HEK293 (cell line): ENCODE data around the gene ZNF48.

ENCODE experiments used
- CTCF ChIA-PET: fragments of 350-600 bp; formaldehyde crosslinking; extraction: SDS; loops from one replicate; lab custom pipeline; 2021; ENCODE audit warnings: antibody characterized with exemption; lab: Yijun Ruan, JAX
- POLR2A ChIA-PET: fragments of 300-600 bp; formaldehyde crosslinking; extraction: SDS; loops from one replicate; lab custom pipeline; 2020; ENCODE audit warnings: antibody characterized with exemption, inconsistent platforms; lab: Yijun Ruan, JAX
- H3K27ac ChIP-seq: fragments of 200-500 bp; sonication (Bioruptor generic); 2 replicates; pipeline ENCODE4 v1.5.1; 2014; ENCODE audit warnings: low read depth, low read length, control low read depth, inconsistent platforms; ENCODE audit errors: extremely low read depth
- H3K36me3 ChIP-seq, 2 experiments: fragments of 200-500 bp in 1 of 2; sonication (Bioruptor generic) in 1 of 2; 1 replicate in 1 of 2; 2 replicates in 1 of 2; pipeline ENCODE4 v1.5.1; 2014 to 2017; ENCODE audit warnings: inconsistent platforms in 2 of 2, low read length in 2 of 2; ENCODE audit not compliant: control insufficient read depth in 2 of 2, insufficient read depth in 1 of 2
- H3K4me1 ChIP-seq: fragments of 200-500 bp; sonication (Bioruptor generic); 2 replicates; pipeline ENCODE4 v1.5.1; 2014; ENCODE audit warnings: mild to moderate bottlenecking, low read length, inconsistent platforms; ENCODE audit not compliant: control insufficient read depth, insufficient read depth
- H3K4me3 ChIP-seq: 2 replicates; pipeline ENCODE4 v1.5.1; 2011; ENCODE audit warnings: low read depth, mild to moderate bottlenecking, control low read depth, low read length, moderate library complexity
- H3K9me3 ChIP-seq: fragments of 200-500 bp; sonication (Bioruptor generic); 2 replicates; pipeline ENCODE4 v1.5.1; 2014; ENCODE audit warnings: low read depth, low read length, inconsistent platforms; ENCODE audit not compliant: control insufficient read depth, insufficient read depth
- ATF2 ChIP-seq: fragments of 450-650 bp; formaldehyde crosslinking; IDR thresholded peaks from 2 replicates; pipeline ENCODE4 v1.5.1; 2016; ENCODE audit warnings: missing biosample characterization, missing genetic modification characterization, low read depth
- OSR2 ChIP-seq: fragments of 450-650 bp; formaldehyde crosslinking; IDR thresholded peaks from 2 replicates; pipeline ENCODE4 v1.5.1; 2016; ENCODE audit warnings: missing biosample characterization, missing genetic modification characterization
- PRDM1 ChIP-seq: fragments of 450-650 bp; formaldehyde crosslinking; IDR thresholded peaks from 2 replicates; pipeline ENCODE4; 2016; ENCODE audit warnings: missing biosample characterization, missing genetic modification characterization
- SP7 ChIP-seq: fragments of 450-650 bp; formaldehyde crosslinking; IDR thresholded peaks from 2 replicates; pipeline ENCODE4 v1.5.1; 2016; ENCODE audit warnings: missing biosample characterization, missing genetic modification characterization
- ZBTB20 ChIP-seq: fragments of 450-650 bp; formaldehyde crosslinking; IDR thresholded peaks from 2 replicates; pipeline ENCODE4 v1.5.1; 2016; ENCODE audit warnings: missing biosample characterization, missing genetic modification characterization
- ZEB2 ChIP-seq: fragments of 450-650 bp; formaldehyde crosslinking; IDR thresholded peaks from 2 replicates; pipeline ENCODE4 v1.5.1; 2016; ENCODE audit warnings: missing biosample characterization, missing genetic modification characterization
- ZFHX2 ChIP-seq: fragments of 450-650 bp; formaldehyde crosslinking; conservative IDR thresholded peaks from 2 replicates; pipeline ENCODE4 v1.5.1; 2016; ENCODE audit warnings: missing biosample characterization, missing genetic modification characterization
- ZFP37 ChIP-seq: fragments of 450-650 bp; formaldehyde crosslinking; IDR thresholded peaks from 2 replicates; pipeline ENCODE4 v1.5.1; 2016; ENCODE audit warnings: missing biosample characterization, missing genetic modification characterization
- ZNF138 ChIP-seq: fragments of 450-650 bp; formaldehyde crosslinking; IDR thresholded peaks from 2 replicates; pipeline ENCODE4 v1.5.1; 2016; ENCODE audit warnings: missing biosample characterization, missing genetic modification characterization, borderline replicate concordance
- ZNF175 ChIP-seq: fragments of 450-650 bp; formaldehyde crosslinking; IDR thresholded peaks from 2 replicates; pipeline ENCODE4 v1.5.1; 2016; ENCODE audit warnings: missing biosample characterization, missing genetic modification characterization
- ZNF184 ChIP-seq: fragments of 450-650 bp; IDR thresholded peaks from 2 replicates; pipeline ENCODE4 v1.5.1; 2018; ENCODE audit warnings: missing biosample characterization, mild to moderate bottlenecking, missing genetic modification characterization
- ZNF274 ChIP-seq, 2 experiments: fragments of 200-500 bp in 1 of 2; fragments of 450-650 bp in 1 of 2; sonication (Bioruptor generic) in 1 of 2; formaldehyde crosslinking in 1 of 2; IDR thresholded peaks; 2 replicates each; pipeline versions ENCODE4 v1.5.1 to v1.6.1; 2014 to 2016; ENCODE audit warnings: borderline replicate concordance in 1 of 2, inconsistent platforms in 1 of 2, low read length in 1 of 2, missing biosample characterization in 1 of 2, missing genetic modification characterization in 1 of 2
- ZNF341 ChIP-seq: fragments of 450-650 bp; formaldehyde crosslinking; IDR thresholded peaks from 2 replicates; pipeline ENCODE4; 2016; ENCODE audit warnings: low read depth, missing biosample characterization, missing genetic modification characterization
- ZNF354C ChIP-seq: fragments of 450-650 bp; formaldehyde crosslinking; IDR thresholded peaks from 2 replicates; pipeline ENCODE4 v1.5.1; 2016; ENCODE audit warnings: missing biosample characterization, missing genetic modification characterization, low read depth, borderline replicate concordance
- ZNF473 ChIP-seq: fragments of 450-650 bp; formaldehyde crosslinking; IDR thresholded peaks from 2 replicates; pipeline ENCODE4 v1.5.1; 2017; ENCODE audit warnings: missing biosample characterization, missing genetic modification characterization
- ZNF530 ChIP-seq: fragments of 450-650 bp; formaldehyde crosslinking; IDR thresholded peaks from 2 replicates; pipeline ENCODE4 v1.5.1; 2016; ENCODE audit warnings: low read depth, missing biosample characterization, missing genetic modification characterization
- ZNF558 ChIP-seq: fragments of 450-650 bp; formaldehyde crosslinking; IDR thresholded peaks from 2 replicates; pipeline ENCODE4 v1.5.1; 2016; ENCODE audit warnings: missing biosample characterization, missing genetic modification characterization
- ZNF585B ChIP-seq: fragments of 450-650 bp; formaldehyde crosslinking; IDR thresholded peaks from 2 replicates; pipeline ENCODE4 v1.5.1; 2016; ENCODE audit warnings: missing biosample characterization, missing genetic modification characterization
- ZNF596 ChIP-seq: fragments of 450-650 bp; IDR thresholded peaks from 2 replicates; pipeline ENCODE4 v1.5.0; 2018; ENCODE audit warnings: missing biosample characterization, mild to moderate bottlenecking, missing genetic modification characterization, moderate library complexity
- ZNF776 ChIP-seq: fragments of 450-650 bp; formaldehyde crosslinking; IDR thresholded peaks from 2 replicates; pipeline ENCODE4 v1.5.0; 2017; ENCODE audit warnings: missing biosample characterization, missing genetic modification characterization, borderline replicate concordance
- ZSCAN18 ChIP-seq: fragments of 450-650 bp; formaldehyde crosslinking; IDR thresholded peaks from 2 replicates; pipeline ENCODE4 v1.5.1; 2016; ENCODE audit warnings: missing biosample characterization, missing genetic modification characterization
- TF ChIP-seq, protein P1 (sequence below): fragments of 450-650 bp; formaldehyde crosslinking; IDR thresholded peaks from 2 replicates; pipeline ENCODE4 v1.5.1; 2016; ENCODE audit warnings: missing biosample characterization, missing genetic modification characterization
- TF ChIP-seq, protein P2 (sequence below): fragments of 450-650 bp; IDR thresholded peaks from 2 replicates; pipeline ENCODE4 v1.5.1; 2018; ENCODE audit warnings: missing biosample characterization, missing genetic modification characterization
- TF ChIP-seq, protein P3 (sequence below): fragments of 450-650 bp; formaldehyde crosslinking; IDR thresholded peaks from 2 replicates; pipeline ENCODE4 v1.5.1; 2016; ENCODE audit warnings: missing biosample characterization, missing genetic modification characterization

ZNF48 gene

GRCh38 chr16:30359871-30360170 is 35.4 kb upstream of the ZNF48 start:
- Histone ChIP-seq H3K4me1 (no peaks in the 10 kb centered on the region), H3K4me3 (no peak overlapping the region), H3K27ac (no peak overlapping the region), H3K36me3 (peaks cover 21 to 77% of the 10 kb centered on the region in 2 experiments; a peak in 2 of 3 replicates), H3K9me3 (no peaks in the 10 kb centered on the region)
- CTCF ChIA-PET = interaction anchor here (1.5 to 1.8 kb wide), 2 partner anchors 9 to 49 kb away, joined by 4 to 5 read pairs; no protein-coding TSS in a partner anchor
- no peak for TF ChIP-seq ZNF558 (tag by site-specific recombination)
- POLR2A ChIA-PET = interaction anchor here (0.5 to 2.9 kb wide), 3 partner anchors 10 to 37 kb away, joined by 3 to 17 read pairs (median 7); partner anchors contain the start of gene TBC1D10B

DNA sequence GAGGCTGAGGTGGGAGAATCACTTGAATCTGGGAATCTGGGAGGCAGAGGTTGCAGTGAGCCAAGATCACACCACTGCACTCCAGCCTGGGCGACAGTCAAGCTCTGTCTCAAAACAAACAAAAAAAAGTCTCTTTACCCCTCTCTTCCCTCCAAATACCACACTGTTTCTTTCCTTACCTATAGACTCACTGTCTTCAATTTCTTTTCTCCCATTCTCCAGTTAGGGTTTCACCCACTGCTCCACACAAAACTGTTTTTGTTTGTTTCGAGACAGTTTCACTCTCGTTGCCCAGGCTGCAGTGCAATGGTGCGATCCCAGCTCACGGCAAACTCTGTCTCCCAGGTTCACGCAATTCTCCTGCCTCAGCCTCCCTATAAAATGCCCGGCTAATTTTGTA is 34.0 kb upstream of the ZNF48 start:
- CTCF ChIA-PET = interaction anchor here (0.6 to 1.0 kb wide), 2 partner anchors 8 to 279 kb away, joined by 3 read pairs; no protein-coding TSS in a partner anchor

DNA sequence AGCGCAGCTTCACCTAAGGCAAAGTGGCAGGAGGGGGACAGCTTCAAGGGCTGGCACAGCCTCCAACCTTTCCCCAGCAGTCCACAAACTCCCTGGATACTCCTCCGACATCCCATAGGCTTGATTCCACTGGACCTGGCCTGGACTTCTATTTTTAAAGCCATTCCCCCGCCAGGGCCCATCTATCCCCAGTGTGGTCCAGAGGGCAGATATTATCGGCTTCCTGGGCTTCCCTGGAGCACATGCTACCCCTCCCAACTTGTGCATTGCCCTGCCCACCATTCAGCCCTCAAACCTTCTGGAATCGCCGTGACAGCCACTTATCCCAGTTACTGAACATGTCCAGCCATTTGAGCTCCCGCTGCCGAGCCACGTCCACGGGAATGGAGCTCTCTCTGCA is 30.0 kb upstream of the ZNF48 start:
- ChIA-PET POLR2A (interaction anchor here (0.6 to 1.5 kb wide), 4 partner anchors 10 to 42 kb away, joined by 3 to 6 read pairs (median 4); partner anchors contain the start of genes CD2BP2 and ZNF771), CTCF (interaction anchor here (1.4 to 3.1 kb wide), 2 partner anchors 13 to 44 kb away, joined by 3 to 16 read pairs; no protein-coding TSS in a partner anchor)
- Histone ChIP-seq H3K36me3 (peaks cover 27 to 64% of the 10 kb centered on the region in 2 experiments; a peak in 2 of 3 replicates), H3K27ac (no peak overlapping the region), H3K9me3 (no peaks in the 10 kb centered on the region), H3K4me3 (no peak overlapping the region), H3K4me1 (no peaks in the 10 kb centered on the region; the same call in 1 of the 2 replicates)
- TF ChIP-seq, protein P1, sequence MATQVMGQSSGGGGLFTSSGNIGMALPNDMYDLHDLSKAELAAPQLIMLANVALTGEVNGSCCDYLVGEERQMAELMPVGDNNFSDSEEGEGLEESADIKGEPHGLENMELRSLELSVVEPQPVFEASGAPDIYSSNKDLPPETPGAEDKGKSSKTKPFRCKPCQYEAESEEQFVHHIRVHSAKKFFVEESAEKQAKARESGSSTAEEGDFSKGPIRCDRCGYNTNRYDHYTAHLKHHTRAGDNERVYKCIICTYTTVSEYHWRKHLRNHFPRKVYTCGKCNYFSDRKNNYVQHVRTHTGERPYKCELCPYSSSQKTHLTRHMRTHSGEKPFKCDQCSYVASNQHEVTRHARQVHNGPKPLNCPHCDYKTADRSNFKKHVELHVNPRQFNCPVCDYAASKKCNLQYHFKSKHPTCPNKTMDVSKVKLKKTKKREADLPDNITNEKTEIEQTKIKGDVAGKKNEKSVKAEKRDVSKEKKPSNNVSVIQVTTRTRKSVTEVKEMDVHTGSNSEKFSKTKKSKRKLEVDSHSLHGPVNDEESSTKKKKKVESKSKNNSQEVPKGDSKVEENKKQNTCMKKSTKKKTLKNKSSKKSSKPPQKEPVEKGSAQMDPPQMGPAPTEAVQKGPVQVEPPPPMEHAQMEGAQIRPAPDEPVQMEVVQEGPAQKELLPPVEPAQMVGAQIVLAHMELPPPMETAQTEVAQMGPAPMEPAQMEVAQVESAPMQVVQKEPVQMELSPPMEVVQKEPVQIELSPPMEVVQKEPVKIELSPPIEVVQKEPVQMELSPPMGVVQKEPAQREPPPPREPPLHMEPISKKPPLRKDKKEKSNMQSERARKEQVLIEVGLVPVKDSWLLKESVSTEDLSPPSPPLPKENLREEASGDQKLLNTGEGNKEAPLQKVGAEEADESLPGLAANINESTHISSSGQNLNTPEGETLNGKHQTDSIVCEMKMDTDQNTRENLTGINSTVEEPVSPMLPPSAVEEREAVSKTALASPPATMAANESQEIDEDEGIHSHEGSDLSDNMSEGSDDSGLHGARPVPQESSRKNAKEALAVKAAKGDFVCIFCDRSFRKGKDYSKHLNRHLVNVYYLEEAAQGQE = no peak
- no peak for TF ChIP-seq ZFP37 (tag by site-specific recombination)
- TF ChIP-seq OSR2 = no peak
- no peak for TF ChIP-seq ZNF184
- no peak for TF ChIP-seq ZSCAN18 (tag by site-specific recombination)
- TF ChIP-seq, protein P2, sequence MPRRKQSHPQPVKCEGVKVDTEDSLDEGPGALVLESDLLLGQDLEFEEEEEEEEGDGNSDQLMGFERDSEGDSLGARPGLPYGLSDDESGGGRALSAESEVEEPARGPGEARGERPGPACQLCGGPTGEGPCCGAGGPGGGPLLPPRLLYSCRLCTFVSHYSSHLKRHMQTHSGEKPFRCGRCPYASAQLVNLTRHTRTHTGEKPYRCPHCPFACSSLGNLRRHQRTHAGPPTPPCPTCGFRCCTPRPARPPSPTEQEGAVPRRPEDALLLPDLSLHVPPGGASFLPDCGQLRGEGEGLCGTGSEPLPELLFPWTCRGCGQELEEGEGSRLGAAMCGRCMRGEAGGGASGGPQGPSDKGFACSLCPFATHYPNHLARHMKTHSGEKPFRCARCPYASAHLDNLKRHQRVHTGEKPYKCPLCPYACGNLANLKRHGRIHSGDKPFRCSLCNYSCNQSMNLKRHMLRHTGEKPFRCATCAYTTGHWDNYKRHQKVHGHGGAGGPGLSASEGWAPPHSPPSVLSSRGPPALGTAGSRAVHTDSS (tag by site-specific recombination) = no peak
- TF ChIP-seq SP7 (tag by site-specific recombination) = no peak
- TF ChIP-seq ZNF341 (tag by site-specific recombination) = no peak; the same call in 1 of the 2 replicates
- TF ChIP-seq ATF2 (tag by site-specific recombination) = no peak
- TF ChIP-seq, protein P3, sequence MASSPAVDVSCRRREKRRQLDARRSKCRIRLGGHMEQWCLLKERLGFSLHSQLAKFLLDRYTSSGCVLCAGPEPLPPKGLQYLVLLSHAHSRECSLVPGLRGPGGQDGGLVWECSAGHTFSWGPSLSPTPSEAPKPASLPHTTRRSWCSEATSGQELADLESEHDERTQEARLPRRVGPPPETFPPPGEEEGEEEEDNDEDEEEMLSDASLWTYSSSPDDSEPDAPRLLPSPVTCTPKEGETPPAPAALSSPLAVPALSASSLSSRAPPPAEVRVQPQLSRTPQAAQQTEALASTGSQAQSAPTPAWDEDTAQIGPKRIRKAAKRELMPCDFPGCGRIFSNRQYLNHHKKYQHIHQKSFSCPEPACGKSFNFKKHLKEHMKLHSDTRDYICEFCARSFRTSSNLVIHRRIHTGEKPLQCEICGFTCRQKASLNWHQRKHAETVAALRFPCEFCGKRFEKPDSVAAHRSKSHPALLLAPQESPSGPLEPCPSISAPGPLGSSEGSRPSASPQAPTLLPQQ (tag by site-specific recombination) = no peak
- TF ChIP-seq ZNF354C = no peak
- TF ChIP-seq ZBTB20 (tag by site-specific recombination) = no peak
- TF ChIP-seq ZNF138 (tag by site-specific recombination) = no peak
- no peak for TF ChIP-seq ZNF585B (tag by site-specific recombination)
- TF ChIP-seq ZNF175 (tag by site-specific recombination) = no peak
- no peak for TF ChIP-seq ZNF596 (tag by site-specific recombination)
- no peak for TF ChIP-seq ZFHX2 (tag by site-specific recombination)

More for the DNA sequence above, 34.0 kb upstream of the ZNF48 start:
- no peaks in the 10 kb centered on the region for H3K9me3 ChIP-seq
- H3K4me3 ChIP-seq = no peak overlapping the region
- H3K27ac ChIP-seq = no peak overlapping the region
- POLR2A ChIA-PET = interaction anchor here (1.2 to 2.9 kb wide), 2 partner anchors 9 to 10 kb away, joined by 4 to 17 read pairs; partner anchors contain the start of gene TBC1D10B
- H3K36me3 ChIP-seq = peaks cover 24 to 89% of the 10 kb centered on the region in 2 experiments; a peak in 2 of 3 replicates
- TF ChIP-seq ZNF776 = no peak
- peak; percentile 91 for TF ChIP-seq PRDM1 (tag by site-specific recombination)
- peak; percentile 80; the same call in 1 of the 2 replicates for TF ChIP-seq ZEB2
- no peak for TF ChIP-seq ZNF530 (tag by site-specific recombination)
- no peak for TF ChIP-seq ZNF473
- no peak for TF ChIP-seq ZNF274 (IDR thresholded peaks at IDR 0.05; ENCODE audit: low read length)
- no peak for TF ChIP-seq ZNF274 (tag by site-specific recombination; IDR thresholded peaks at IDR 0.05; ENCODE audit: borderline replicate concordance)
- no peaks in the 10 kb centered on the region for H3K4me1 ChIP-seq
